ENCODE data around the gene YPEL4. TPM values are rescaled to one million over a fixed set of nuclear protein-coding genes. Genes with fewer than 3 reads are reported as not detected.

The YPEL4 gene
- total RNA-seq, 1 donor from 2014 or later = 5.3 TPM

DNA sequence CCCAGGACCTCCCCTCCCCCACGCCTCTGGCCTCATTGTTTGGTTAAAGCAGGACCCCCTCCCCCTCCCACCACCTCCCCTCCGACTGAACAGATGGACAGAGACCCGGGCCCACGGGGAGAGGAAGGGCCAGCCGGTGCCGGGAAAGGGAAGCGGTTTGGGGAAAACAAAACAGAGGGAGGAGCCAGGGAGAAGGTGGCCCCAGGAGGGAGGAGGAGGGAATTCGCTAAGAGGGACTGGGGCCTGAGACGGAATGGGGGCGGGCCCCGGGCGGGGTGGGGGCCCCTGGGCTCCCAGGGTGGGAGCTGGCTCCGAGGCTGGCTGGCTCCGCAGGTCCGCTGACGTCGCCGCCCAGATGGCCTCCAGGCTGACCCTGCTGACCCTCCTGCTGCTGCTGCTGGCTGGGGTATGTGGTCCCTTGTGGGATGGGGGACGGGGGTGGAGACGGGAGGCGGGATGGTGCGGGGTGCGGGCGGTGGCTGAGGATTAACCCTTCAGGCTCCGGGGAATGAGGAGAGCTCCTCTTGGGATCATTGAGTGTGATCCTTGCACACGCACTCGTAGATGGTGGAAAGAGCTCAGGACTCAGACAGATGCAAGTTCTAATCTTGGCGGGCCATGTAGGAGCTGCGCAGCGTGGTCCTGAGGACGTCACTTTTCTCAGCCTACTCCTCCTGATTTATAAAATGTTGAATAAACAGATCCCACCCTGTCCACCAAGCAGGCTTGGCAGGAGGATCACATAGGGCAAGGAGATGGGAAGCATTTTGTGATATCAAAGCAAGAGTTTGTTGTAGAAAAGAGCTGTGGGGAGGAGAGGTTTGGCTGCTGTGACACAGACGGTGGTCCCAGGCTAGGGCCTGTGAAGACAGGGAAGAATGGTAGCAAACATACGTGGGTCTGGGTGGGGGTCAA lies 51.5 kb downstream of the YPEL4 start:
- DNase-seq (ENCODE audit: low spot score in 2 of 2) (peak; percentile 44 to 79), FAIRE-seq (no peak)

DNA sequence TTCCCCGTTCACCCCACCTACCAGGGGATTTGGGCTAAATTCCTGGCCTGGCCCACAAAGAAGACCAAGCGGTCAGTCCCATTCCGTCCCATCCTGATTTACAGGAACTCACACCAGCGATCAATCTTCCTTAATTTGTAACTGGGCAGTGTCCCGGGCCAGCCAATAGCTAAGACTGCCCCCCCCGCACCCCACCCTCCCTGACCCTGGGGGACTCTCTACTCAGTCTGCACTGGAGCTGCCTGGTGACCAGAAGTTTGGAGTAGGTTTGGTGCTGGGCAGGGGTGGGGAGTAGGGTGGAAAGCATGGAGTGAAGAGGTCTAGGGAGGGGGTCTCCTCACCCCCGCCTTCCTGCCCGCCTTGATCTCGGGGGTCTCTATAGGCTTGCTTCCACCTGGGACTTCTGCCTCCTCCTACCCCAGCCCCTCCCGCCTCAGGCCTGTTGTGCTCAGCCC lies 52.2 kb downstream of the YPEL4 start, which contains the start of gene SERPING1:
TSS of gene SERPING1 (plus strand) at position 225 of the 455 bp plus-strand sequence. CDS start 586 bp downstream, outside the sequence.
- DNase-seq (ENCODE audit: low spot score in 2 of 2) (peak; percentile 28 to 47), FAIRE-seq (no peak)

DNA sequence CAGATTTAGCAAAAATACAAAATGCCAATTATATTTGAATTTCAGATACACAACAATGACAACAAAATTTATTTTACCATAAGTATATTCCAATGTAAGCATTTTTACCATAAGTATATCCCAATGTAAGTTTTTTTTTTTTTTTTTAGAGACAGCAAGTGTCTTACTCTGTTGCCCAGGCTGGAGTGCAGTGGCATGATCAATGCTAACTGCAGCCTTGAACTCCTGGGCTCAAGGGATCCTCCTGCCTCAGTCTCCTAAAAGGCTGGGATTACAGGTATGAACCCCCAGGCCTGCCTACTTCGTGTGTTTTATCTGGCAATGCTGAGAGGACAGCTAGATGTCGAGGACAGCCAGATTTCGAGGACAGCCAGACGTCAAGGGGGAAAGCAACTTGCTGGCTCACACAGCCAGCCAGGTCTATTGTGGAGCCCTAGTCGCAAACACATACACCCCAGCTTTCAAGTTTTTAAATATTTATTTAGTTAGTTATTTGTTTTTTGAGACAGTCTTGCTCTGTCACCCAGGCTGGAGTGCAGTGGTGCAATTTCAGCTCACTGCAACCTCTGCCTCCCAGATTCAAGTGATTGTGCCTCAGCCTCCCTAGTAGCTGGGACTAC lies 53.3 kb downstream of the YPEL4 start:
- FAIRE-seq = no peak

More for the DNA sequence above, 53.3 kb downstream of the YPEL4 start:
- DNase-seq (ENCODE audit: low spot score in 2 of 2) = no peak

Small RNA genes within 50 kb of the gene (small RNA-seq; reads per million reads assigned to genes)
- 707 reads per million, percentile 99 among the genes with 10 or more reads in this experiment for gene MIR130A

Other genes with a start within 250 kb of the YPEL4 start
- 4.1 TPM for gene SLC43A3, start 222.8 kb downstream of the YPEL4 start, total RNA-seq
- 0.41 TPM for gene RTN4RL2, start 189.4 kb downstream of the YPEL4 start, total RNA-seq
- 2.0 TPM for gene SLC43A1, start 134.2 kb downstream of the YPEL4 start, total RNA-seq
- gene TIMM10, start 119.2 kb downstream of the YPEL4 start, total RNA-seq = 39.9 TPM
- not detected for gene SMTNL1, start 112.3 kb downstream of the YPEL4 start, total RNA-seq
- gene UBE2L6, start 82.2 kb downstream of the YPEL4 start, total RNA-seq = 57.9 TPM
- gene SERPING1, start 52.2 kb downstream of the YPEL4 start, total RNA-seq = 7.3 TPM
- 17.1 TPM for gene CLP1, start 7.8 kb upstream of the YPEL4 start, total RNA-seq
- gene ZDHHC5, start 18.2 kb upstream of the YPEL4 start, total RNA-seq = 15.1 TPM
- gene MED19, start 62.3 kb upstream of the YPEL4 start, total RNA-seq = 33.4 TPM
- gene TMX2, start 62.7 kb upstream of the YPEL4 start, total RNA-seq = 39.1 TPM
- 48.9 TPM for gene SELENOH, start 91.6 kb upstream of the YPEL4 start, total RNA-seq
- gene BTBD18, start 101.9 kb upstream of the YPEL4 start, total RNA-seq = not detected
- gene CTNND1, start 111.9 kb upstream of the YPEL4 start, total RNA-seq = 96.6 TPM

All from frontal cortex (tissue), 4 donors.